Loucy (cell line): ENCODE measurements around the gene PREX1.

Experiments
- H2AFZ ChIP-seq: fragments of 200-600 bp; sonication (generic); 2 replicates; pipeline ENCODE4 v1.6.0; 2016; ENCODE audit warnings: antibody characterized with exemption, mild to moderate bottlenecking, low read length, moderate library complexity
- H3F3A ChIP-seq: fragments of 200-600 bp; 2 replicates; pipeline ENCODE4 v1.6.0; 2016; ENCODE audit warnings: antibody characterized with exemption, low read depth, mild to moderate bottlenecking
- H3K27me3 ChIP-seq: fragments of 200-600 bp; sonication (generic); 2 replicates; pipeline ENCODE4 v1.6.1; 2014; ENCODE audit warnings: low read length, mild to moderate bottlenecking; ENCODE audit not compliant: insufficient read depth, poor library complexity, severe bottlenecking
- H3K36me3 ChIP-seq: fragments of 200-600 bp; sonication (generic); 2 replicates; pipeline ENCODE4 v1.6.1; 2016; ENCODE audit warnings: low read length; ENCODE audit not compliant: insufficient read depth
- H3K4me1 ChIP-seq: fragments of 200-600 bp; sonication (generic); 2 replicates; pipeline ENCODE4 v1.5.1; 2014; ENCODE audit warnings: low read length, mild to moderate bottlenecking; ENCODE audit not compliant: insufficient read depth, poor library complexity, severe bottlenecking
- H3K4me2 ChIP-seq: fragments of 200-600 bp; sonication (generic); 2 replicates; pipeline ENCODE4 v1.6.0; 2014; ENCODE audit warnings: antibody characterized with exemption, low read length, low read depth, mild to moderate bottlenecking; ENCODE audit not compliant: poor library complexity, severe bottlenecking
- H3K4me3 ChIP-seq: fragments of 200-600 bp; sonication (generic); 2 replicates; pipeline ENCODE4 v1.5.1; 2014; ENCODE audit warnings: low read length, mild to moderate bottlenecking, mixed read lengths; ENCODE audit not compliant: poor library complexity, severe bottlenecking
- H3K79me2 ChIP-seq: fragments of 200-600 bp; sonication (generic); 2 replicates; pipeline ENCODE4 v1.6.1; 2014; ENCODE audit warnings: low read length; ENCODE audit not compliant: insufficient read depth
- H3K9ac ChIP-seq: fragments of 200-600 bp; sonication (generic); 2 replicates; pipeline ENCODE4 v1.6.0; 2014; ENCODE audit warnings: mild to moderate bottlenecking, low read depth, low read length, moderate library complexity; ENCODE audit not compliant: poor library complexity, severe bottlenecking
- H3K9me2 ChIP-seq: fragments of 200-600 bp; sonication (generic); replicated peaks from 2 replicates; pipeline ENCODE4 v1.6.1; 2016; ENCODE audit warnings: low read depth, low read length, mixed read lengths
- H3K9me3 ChIP-seq: fragments of 200-600 bp; sonication (generic); 2 replicates; pipeline ENCODE4 v1.6.1; 2014; ENCODE audit warnings: mild to moderate bottlenecking, antibody characterized with exemption, low read length, low read depth; ENCODE audit not compliant: insufficient read depth
- H4K20me1 ChIP-seq: fragments of 200-600 bp; sonication (generic); 2 replicates; pipeline ENCODE4 v1.6.0; 2014; ENCODE audit warnings: antibody characterized with exemption, low read length, mild to moderate bottlenecking; ENCODE audit not compliant: insufficient read depth, poor library complexity, severe bottlenecking
- EZH2phosphoT487 ChIP-seq: fragments of 200-600 bp; IDR thresholded peaks from 2 replicates; pipeline ENCODE4 v1.6.1; 2018; ENCODE audit warnings: antibody characterized with exemption, mild to moderate bottlenecking, moderate library complexity, borderline replicate concordance
- TF ChIP-seq, protein P1 (sequence below): fragments of 200-600 bp; sonication (generic); conservative IDR thresholded peaks from 2 replicates; pipeline ENCODE4 v1.5.1; 2014; ENCODE audit warnings: mild to moderate bottlenecking, antibody characterized with exemption, low read length

The PREX1 gene

DNA sequence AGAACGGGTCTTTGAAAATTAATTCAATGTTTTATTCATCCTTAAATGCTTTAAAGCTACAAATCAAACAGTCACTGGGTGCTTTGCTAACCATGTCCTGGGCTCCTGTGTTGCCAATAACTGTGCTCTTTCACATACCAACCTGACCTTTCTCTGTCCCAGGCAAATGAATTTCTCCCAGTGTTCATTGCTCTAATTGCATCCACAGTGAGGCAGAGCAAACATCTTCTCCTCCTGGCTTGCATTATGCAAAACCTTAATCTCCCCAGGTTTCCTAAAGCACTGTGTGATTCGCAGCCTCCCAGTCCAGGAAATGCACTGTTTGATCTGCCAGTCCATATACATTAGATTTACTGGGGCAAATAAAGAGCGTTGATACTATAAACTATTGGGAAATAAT, 219.0 kb downstream of the PREX1 start:
- no peaks in the 10 kb centered on the region for H3F3A ChIP-seq
- H3K9me2 ChIP-seq: no peaks in the 10 kb centered on the region
- H3K4me1 ChIP-seq: no peaks in the 10 kb centered on the region
- no peak overlapping the region for H3K4me3 ChIP-seq
- no peak overlapping the region for H3K4me2 ChIP-seq
- H2AFZ ChIP-seq: no peak overlapping the region
- H3K9ac ChIP-seq: no peak overlapping the region
- no peaks in the 10 kb centered on the region for H3K79me2 ChIP-seq
- H4K20me1 ChIP-seq: no peaks in the 10 kb centered on the region
- no peaks in the 10 kb centered on the region for H3K36me3 ChIP-seq
- TF ChIP-seq EZH2phosphoT487: no peak
- TF ChIP-seq, protein P1, sequence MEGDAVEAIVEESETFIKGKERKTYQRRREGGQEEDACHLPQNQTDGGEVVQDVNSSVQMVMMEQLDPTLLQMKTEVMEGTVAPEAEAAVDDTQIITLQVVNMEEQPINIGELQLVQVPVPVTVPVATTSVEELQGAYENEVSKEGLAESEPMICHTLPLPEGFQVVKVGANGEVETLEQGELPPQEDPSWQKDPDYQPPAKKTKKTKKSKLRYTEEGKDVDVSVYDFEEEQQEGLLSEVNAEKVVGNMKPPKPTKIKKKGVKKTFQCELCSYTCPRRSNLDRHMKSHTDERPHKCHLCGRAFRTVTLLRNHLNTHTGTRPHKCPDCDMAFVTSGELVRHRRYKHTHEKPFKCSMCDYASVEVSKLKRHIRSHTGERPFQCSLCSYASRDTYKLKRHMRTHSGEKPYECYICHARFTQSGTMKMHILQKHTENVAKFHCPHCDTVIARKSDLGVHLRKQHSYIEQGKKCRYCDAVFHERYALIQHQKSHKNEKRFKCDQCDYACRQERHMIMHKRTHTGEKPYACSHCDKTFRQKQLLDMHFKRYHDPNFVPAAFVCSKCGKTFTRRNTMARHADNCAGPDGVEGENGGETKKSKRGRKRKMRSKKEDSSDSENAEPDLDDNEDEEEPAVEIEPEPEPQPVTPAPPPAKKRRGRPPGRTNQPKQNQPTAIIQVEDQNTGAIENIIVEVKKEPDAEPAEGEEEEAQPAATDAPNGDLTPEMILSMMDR: no peak
- no peaks in the 10 kb centered on the region for H3K27me3 ChIP-seq
- no peaks in the 10 kb centered on the region for H3K9me3 ChIP-seq

DNA sequence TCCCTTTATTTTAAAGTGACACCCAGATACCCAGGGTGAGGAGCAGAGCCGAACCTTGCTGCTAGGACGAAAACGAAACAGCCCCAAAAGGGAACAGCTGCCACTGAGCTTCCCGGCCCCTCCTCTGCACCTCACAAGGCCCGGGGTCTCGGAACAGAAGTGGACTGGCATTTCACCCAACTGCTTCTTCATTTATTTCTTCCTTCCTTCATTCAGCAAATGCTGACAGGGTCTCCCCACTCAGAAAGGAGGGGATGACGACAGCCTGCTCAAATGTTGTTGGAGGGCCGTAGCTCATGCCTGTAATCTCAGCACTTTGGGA, 220.3 kb downstream of the PREX1 start:
- Histone ChIP-seq H3K27me3 (no peaks in the 10 kb centered on the region), H3K4me3 (no peak overlapping the region), H3K4me1 (no peaks in the 10 kb centered on the region), H3K9me3 (no peaks in the 10 kb centered on the region), H3K79me2 (no peaks in the 10 kb centered on the region), H3K9ac (no peak overlapping the region), H3K9me2 (no peaks in the 10 kb centered on the region), H3F3A (no peaks in the 10 kb centered on the region), H2AFZ (no peak overlapping the region), H4K20me1 (no peaks in the 10 kb centered on the region), H3K36me3 (no peaks in the 10 kb centered on the region), H3K4me2 (no peak overlapping the region)
- TF ChIP-seq, protein P1: no peak
- TF ChIP-seq EZH2phosphoT487: no peak

DNA sequence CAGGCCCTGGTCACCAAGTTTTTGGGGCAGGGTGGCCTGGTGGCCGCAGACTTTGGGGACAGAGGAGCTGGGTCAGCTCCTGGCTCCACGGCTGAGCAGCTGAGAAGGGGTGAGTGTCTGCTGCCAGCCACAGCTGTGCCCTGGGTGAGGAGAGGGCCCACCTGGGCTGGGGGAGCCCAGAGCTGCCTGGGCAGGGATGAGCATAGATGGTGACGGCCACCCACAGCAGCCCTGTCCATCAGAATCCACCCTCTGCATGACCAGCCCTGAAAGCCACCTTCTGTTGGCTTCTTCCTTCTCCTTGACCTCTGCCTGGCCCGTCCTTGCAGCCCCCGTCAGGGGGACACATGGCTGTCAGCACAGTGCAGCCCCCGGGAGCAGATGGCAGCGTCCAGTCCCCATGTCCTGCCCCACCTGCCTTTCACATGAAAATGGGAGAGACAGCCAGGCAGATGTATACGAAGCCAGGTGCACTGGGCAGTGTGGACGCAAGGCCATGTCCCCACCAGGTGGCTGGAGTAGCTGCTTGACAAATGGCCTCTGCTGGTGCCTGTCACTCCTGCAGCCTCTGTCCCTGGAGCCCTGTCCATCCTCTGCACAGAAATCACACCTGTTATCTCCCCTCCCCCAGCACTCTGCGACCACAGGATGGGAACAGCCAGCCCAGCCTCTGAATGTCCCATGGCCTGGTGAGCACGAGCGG, 220.8 kb downstream of the PREX1 start:
- Histone ChIP-seq H3K9me2 (no peaks in the 10 kb centered on the region), H3K79me2 (no peaks in the 10 kb centered on the region), H3K4me3 (no peak overlapping the region), H3K36me3 (no peaks in the 10 kb centered on the region), H2AFZ (no peak overlapping the region), H3K4me1 (no peaks in the 10 kb centered on the region), H3K4me2 (no peak overlapping the region), H3K9ac (no peak overlapping the region), H4K20me1 (no peaks in the 10 kb centered on the region), H3K27me3 (no peaks in the 10 kb centered on the region), H3K9me3 (no peaks in the 10 kb centered on the region), H3F3A (no peaks in the 10 kb centered on the region)
- no peak for TF ChIP-seq EZH2phosphoT487
